Neural progenitor cell (in vitro differentiated cells): Measurements from ENCODE around the gene ASB2. TPM values are rescaled to one million over a fixed set of nuclear protein-coding genes. Genes with fewer than 3 reads are reported as not detected.
A peak's percentile ranks its signal among the peaks of the same experiment; 100 is the strongest.

ENCODE experiments used
- DNase-seq: peaks from one replicate; pipeline ENCODE4 v3.0.0-alpha.2; 2016; ENCODE audit warnings: low spot score
- H2AFZ ChIP-seq: fragments of 200-600 bp; sonication (generic); replicated peaks from 2 replicates; pipeline ENCODE4 v1.6.1; 2016; ENCODE audit warnings: antibody characterized with exemption
- H3F3A ChIP-seq: fragments of 200-600 bp; sonication (generic); 2 replicates; pipeline ENCODE4 v1.6.1; 2016; ENCODE audit warnings: antibody characterized with exemption, low read depth
- H3K27ac ChIP-seq: fragments of 200-600 bp; sonication (generic); 2 replicates; pipeline ENCODE4 v1.5.1; 2016; ENCODE audit warnings: mild to moderate bottlenecking
- H3K27me3 ChIP-seq: fragments of 200-600 bp; sonication (generic); 2 replicates; pipeline ENCODE4 v1.6.1; 2016; ENCODE audit warnings: mild to moderate bottlenecking, moderate library complexity
- H3K36me3 ChIP-seq: fragments of 200-600 bp; sonication (generic); 2 replicates; pipeline ENCODE4 v1.5.1; 2016
- H3K4me1 ChIP-seq: fragments of 200-600 bp; sonication (generic); 2 replicates; pipeline ENCODE4 v1.6.1; 2016; ENCODE audit warnings: mixed run types
- H3K4me2 ChIP-seq: fragments of 200-600 bp; sonication (generic); 2 replicates; pipeline ENCODE4 v1.6.1; 2016
- H3K4me3 ChIP-seq: fragments of 200-600 bp; sonication (generic); 2 replicates; pipeline ENCODE4 v1.5.1; 2016
- H3K79me2 ChIP-seq: fragments of 200-600 bp; sonication (generic); 2 replicates; pipeline ENCODE4 v1.6.1; 2016; ENCODE audit warnings: low read depth
- H3K9ac ChIP-seq: fragments of 200-600 bp; sonication (generic); 2 replicates; pipeline ENCODE4 v1.6.1; 2016
- H3K9me3 ChIP-seq: fragments of 200-600 bp; sonication (generic); 2 replicates; pipeline ENCODE4 v1.5.1; 2016; ENCODE audit warnings: low read depth
- H4K20me1 ChIP-seq: fragments of 200-600 bp; sonication (generic); 2 replicates; pipeline ENCODE4 v1.6.1; 2016; ENCODE audit warnings: low read depth
- H3K27ac Mint-ChIP-seq: 3 replicates; pipeline ENCODE4 v1.8.0; 2021; ENCODE audit warnings: mixed read lengths
- H3K27me3 Mint-ChIP-seq: 2 replicates; pipeline ENCODE4 v1.8.0; 2022; ENCODE audit warnings: low read depth, mild to moderate bottlenecking, inconsistent platforms, moderate library complexity, mixed read lengths; ENCODE audit not compliant: insufficient read depth
- H3K36me3 Mint-ChIP-seq: 3 replicates; pipeline ENCODE4 v1.8.0; 2021; ENCODE audit warnings: mixed read lengths
- H3K4me1 Mint-ChIP-seq: 3 replicates; pipeline ENCODE4 v1.8.0; 2021; ENCODE audit warnings: mixed read lengths
- H3K4me3 Mint-ChIP-seq: 3 replicates; pipeline ENCODE4 v1.8.0; 2021; ENCODE audit warnings: mild to moderate bottlenecking, moderate library complexity, mixed read lengths
- H3K9me3 Mint-ChIP-seq: 3 replicates; pipeline ENCODE4 v1.8.0; 2020; ENCODE audit warnings: mixed read lengths
- EZH2 ChIP-seq: fragments of 200-600 bp; sonication (generic); IDR thresholded peaks from 2 replicates; pipeline ENCODE4 v1.6.1; 2017; ENCODE audit warnings: antibody characterized with exemption, mild to moderate bottlenecking, moderate library complexity
- EZH2phosphoT487 ChIP-seq: fragments of 200-600 bp; sonication (generic); IDR thresholded peaks from 2 replicates; pipeline ENCODE4 v1.6.1; 2017; ENCODE audit warnings: antibody characterized with exemption
- total RNA-seq: library from RNA; depleted of rRNA; stranded (reverse); fragments of >200 nt; gene quantifications from 2 replicates; pipeline ENCODE4 v1.2.3, GENCODE V29; 2015; ENCODE audit warnings: low replicate concordance
- TF ChIP-seq, protein P1 (sequence below): fragments of 200-600 bp; sonication (generic); IDR thresholded peaks from 2 replicates; pipeline ENCODE4 v1.5.1; 2017; ENCODE audit warnings: antibody characterized with exemption, mild to moderate bottlenecking

Gene ASB2
- total RNA-seq, 1 donor from 2014 or later = not detected

DNA sequence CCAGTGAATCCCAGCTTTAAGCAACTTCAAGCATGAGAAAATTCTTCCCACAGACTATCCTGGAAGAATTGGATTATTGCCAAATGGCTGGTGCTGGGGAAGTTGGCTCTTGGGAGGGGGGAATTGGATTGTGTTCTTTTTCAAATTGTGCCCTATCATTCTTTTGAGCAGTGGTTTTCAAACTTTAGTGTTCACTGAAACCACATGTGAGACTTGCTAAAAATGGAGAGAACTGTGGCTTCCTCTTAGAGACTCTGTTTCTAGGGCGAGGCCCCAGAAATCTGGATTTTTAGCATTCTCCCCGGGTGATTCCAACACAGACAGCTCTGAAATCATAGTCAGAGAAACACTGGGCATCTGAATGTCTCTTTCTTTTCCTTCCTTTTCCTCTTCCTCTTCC lies 35.4 kb upstream of the ASB2 start:
- Mint-ChIP-seq H3K36me3 (no peaks in the 10 kb centered on the region), H3K4me1 (peaks cover 28% of the 10 kb centered on the region), H3K9me3 (no peaks in the 10 kb centered on the region), H3K27ac (no peak overlapping the region), H3K4me3 (no peak overlapping the region), H3K27me3 (peaks cover 6% of the 10 kb centered on the region)
- Histone ChIP-seq H3K27me3 (no peaks in the 10 kb centered on the region), H3K36me3 (no peaks in the 10 kb centered on the region), H4K20me1 (no peaks in the 10 kb centered on the region), H3K4me2 (no peak overlapping the region), H3F3A (peaks cover 7% of the 10 kb centered on the region), H3K79me2 (no peaks in the 10 kb centered on the region), H3K9me3 (no peaks in the 10 kb centered on the region), H3K4me1 (peaks cover 18% of the 10 kb centered on the region), H3K27ac (no peak overlapping the region), H2AFZ (no peak overlapping the region), H3K9ac (no peak overlapping the region), H3K4me3 (no peak overlapping the region)
- DNase-seq = no peak
- TF ChIP-seq EZH2 (no peak), EZH2phosphoT487 (no peak)
- TF ChIP-seq, protein P1, sequence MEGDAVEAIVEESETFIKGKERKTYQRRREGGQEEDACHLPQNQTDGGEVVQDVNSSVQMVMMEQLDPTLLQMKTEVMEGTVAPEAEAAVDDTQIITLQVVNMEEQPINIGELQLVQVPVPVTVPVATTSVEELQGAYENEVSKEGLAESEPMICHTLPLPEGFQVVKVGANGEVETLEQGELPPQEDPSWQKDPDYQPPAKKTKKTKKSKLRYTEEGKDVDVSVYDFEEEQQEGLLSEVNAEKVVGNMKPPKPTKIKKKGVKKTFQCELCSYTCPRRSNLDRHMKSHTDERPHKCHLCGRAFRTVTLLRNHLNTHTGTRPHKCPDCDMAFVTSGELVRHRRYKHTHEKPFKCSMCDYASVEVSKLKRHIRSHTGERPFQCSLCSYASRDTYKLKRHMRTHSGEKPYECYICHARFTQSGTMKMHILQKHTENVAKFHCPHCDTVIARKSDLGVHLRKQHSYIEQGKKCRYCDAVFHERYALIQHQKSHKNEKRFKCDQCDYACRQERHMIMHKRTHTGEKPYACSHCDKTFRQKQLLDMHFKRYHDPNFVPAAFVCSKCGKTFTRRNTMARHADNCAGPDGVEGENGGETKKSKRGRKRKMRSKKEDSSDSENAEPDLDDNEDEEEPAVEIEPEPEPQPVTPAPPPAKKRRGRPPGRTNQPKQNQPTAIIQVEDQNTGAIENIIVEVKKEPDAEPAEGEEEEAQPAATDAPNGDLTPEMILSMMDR = no peak

DNA sequence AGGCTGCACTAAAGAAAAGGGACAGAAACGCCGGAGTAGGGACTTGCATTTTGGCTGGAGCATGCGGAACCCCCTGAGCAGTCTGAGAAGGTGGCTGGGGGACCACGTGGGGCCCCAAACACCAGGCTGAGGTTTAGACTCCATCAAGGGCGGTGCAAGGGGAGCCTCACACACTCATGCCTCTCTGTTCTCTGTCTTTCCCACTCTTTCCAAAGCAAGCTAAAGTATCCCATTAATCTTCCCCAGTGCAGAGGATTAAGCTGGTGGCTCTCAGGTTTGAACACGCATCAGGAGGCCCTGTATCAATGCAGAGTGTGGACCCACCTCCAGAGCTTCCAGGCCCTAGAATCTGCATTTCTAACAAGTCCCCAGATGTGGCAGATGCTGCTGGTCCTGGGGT lies 34.3 kb upstream of the ASB2 start:
- DNase-seq = no peak
- H3K9me3 Mint-ChIP-seq = no peaks in the 10 kb centered on the region
- H4K20me1 ChIP-seq = no peaks in the 10 kb centered on the region
- H2AFZ ChIP-seq = no peak overlapping the region
- no peaks in the 10 kb centered on the region for H3K27me3 ChIP-seq
- H3K27me3 Mint-ChIP-seq = peaks cover 6% of the 10 kb centered on the region
- peaks cover 26% of the 10 kb centered on the region for H3K4me1 Mint-ChIP-seq
- H3K4me3 Mint-ChIP-seq = no peak overlapping the region
- H3K4me3 ChIP-seq = no peak overlapping the region
- H3K36me3 Mint-ChIP-seq = no peaks in the 10 kb centered on the region
- H3K79me2 ChIP-seq = no peaks in the 10 kb centered on the region
- H3K27ac Mint-ChIP-seq = peak overlapping the region; percentile 37
- TF ChIP-seq, protein P1 = no peak
- TF ChIP-seq EZH2 (no peak), EZH2phosphoT487 (no peak)
- H3K4me2 ChIP-seq = no peak overlapping the region
- H3K4me1 ChIP-seq = peaks cover 13% of the 10 kb centered on the region
- no peak overlapping the region for H3K9ac ChIP-seq
- no peaks in the 10 kb centered on the region for H3K36me3 ChIP-seq
- H3F3A ChIP-seq = peaks cover 7% of the 10 kb centered on the region
- no peaks in the 10 kb centered on the region for H3K9me3 ChIP-seq
- H3K27ac ChIP-seq = no peak overlapping the region

DNA sequence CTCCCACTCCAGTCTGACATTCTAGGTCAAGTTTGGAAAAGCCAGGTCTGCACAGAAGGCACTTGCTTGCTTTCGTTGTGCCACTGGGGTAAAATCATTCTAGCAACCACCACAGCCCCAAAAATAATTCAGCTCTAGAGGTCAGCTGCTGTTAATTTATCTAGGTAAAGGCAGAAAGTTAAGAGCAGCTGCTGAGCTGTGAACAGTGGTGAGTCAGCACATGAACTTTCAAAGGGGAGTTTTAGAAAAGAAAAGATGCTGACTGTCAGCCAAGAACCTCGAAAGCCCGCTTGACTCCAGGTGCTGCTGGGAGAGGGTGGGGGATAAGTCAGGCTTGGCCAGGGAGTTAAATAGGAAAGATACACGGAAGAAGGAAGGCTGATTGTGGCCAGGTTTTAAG lies 33.4 kb upstream of the ASB2 start:
- H4K20me1 ChIP-seq = no peaks in the 10 kb centered on the region
- TF ChIP-seq EZH2phosphoT487 (no peak), EZH2 (no peak)
- TF ChIP-seq, protein P1 = no peak
- no peak overlapping the region for H3K9ac ChIP-seq
- no peaks in the 10 kb centered on the region for H3K9me3 ChIP-seq
- Mint-ChIP-seq H3K27me3 (peaks cover 7% of the 10 kb centered on the region), H3K4me3 (no peak overlapping the region), H3K36me3 (no peaks in the 10 kb centered on the region), H3K9me3 (no peaks in the 10 kb centered on the region), H3K27ac (peak overlapping the region; percentile 30), H3K4me1 (peaks cover 29% of the 10 kb centered on the region)
- no peak for DNase-seq
- peaks cover 12% of the 10 kb centered on the region for H3K4me1 ChIP-seq
- no peaks in the 10 kb centered on the region for H3K27me3 ChIP-seq
- H3K4me2 ChIP-seq = no peak overlapping the region
- no peak overlapping the region for H3K27ac ChIP-seq
- H3K79me2 ChIP-seq = no peaks in the 10 kb centered on the region
- H3K36me3 ChIP-seq = no peaks in the 10 kb centered on the region
- H2AFZ ChIP-seq = no peak overlapping the region
- H3K4me3 ChIP-seq = no peak overlapping the region
- peaks cover 7% of the 10 kb centered on the region for H3F3A ChIP-seq
